HepG2 (cell line): ENCODE measurements around the gene MRPL43. TPM values are rescaled to one million over a fixed set of nuclear protein-coding genes. Genes with fewer than 3 reads are reported as not detected.

Source experiments
- CHD2 ChIP-seq: IDR thresholded peaks from 2 replicates; pipeline ENCODE4 v1.6.1; 2011; ENCODE audit warnings: low read depth, low read length, improper control_type of control experiment
- CTCF ChIP-seq: sonication (generic); formaldehyde crosslinking; IDR thresholded peaks from 2 replicates; pipeline ENCODE4 v1.5.0; 2020; ENCODE audit warnings: mild to moderate bottlenecking, missing genetic modification reagents, moderate library complexity
- DDIT3 ChIP-seq: sonication (generic); formaldehyde crosslinking; IDR thresholded peaks from 2 replicates; pipeline ENCODE4 v1.4.0; 2020; ENCODE audit warnings: mild to moderate bottlenecking, missing genetic modification reagents
- MYC ChIP-seq: sonication (generic); formaldehyde crosslinking; IDR thresholded peaks from 2 replicates; pipeline ENCODE4 v1.9.0; 2021; ENCODE audit warnings: missing genetic modification reagents, borderline replicate concordance
- NPAS2 ChIP-seq: sonication (generic); formaldehyde crosslinking; IDR thresholded peaks from 2 replicates; pipeline ENCODE4 v1.8.0; 2022; ENCODE audit warnings: mild to moderate bottlenecking, missing genetic modification reagents, borderline replicate concordance
- RFX5 ChIP-seq: IDR thresholded peaks from 2 replicates; pipeline ENCODE4 v1.6.1; 2011; ENCODE audit warnings: low read depth, low read length, improper control_type of control experiment
- SETDB1 ChIP-seq: sonication (generic); formaldehyde crosslinking; IDR thresholded peaks from 2 replicates; pipeline ENCODE4 v1.5.1; 2020; ENCODE audit warnings: missing genetic modification reagents, mild to moderate bottlenecking, borderline replicate concordance
- SKIL ChIP-seq: sonication (generic); formaldehyde crosslinking; IDR thresholded peaks from 2 replicates; pipeline ENCODE4 v1.8.0; 2022; ENCODE audit warnings: missing genetic modification reagents, mild to moderate bottlenecking, moderate library complexity, borderline replicate concordance
- ZBTB20 ChIP-seq: sonication (generic); formaldehyde crosslinking; IDR thresholded peaks from 2 replicates; pipeline ENCODE4 v1.8.1; 2023; ENCODE audit warnings: missing genetic modification reagents, low read depth, mild to moderate bottlenecking, borderline replicate concordance
- ZBTB39 ChIP-seq: sonication (generic); formaldehyde crosslinking; IDR thresholded peaks from 2 replicates; pipeline ENCODE4 v1.5.0; 2020; ENCODE audit warnings: missing genetic modification reagents
- ZBTB44 ChIP-seq: sonication (generic); formaldehyde crosslinking; IDR thresholded peaks from 2 replicates; pipeline ENCODE4 v1.4.0; 2020; ENCODE audit warnings: missing genetic modification reagents
- ZNF232 ChIP-seq: sonication (generic); formaldehyde crosslinking; IDR thresholded peaks from 2 replicates; pipeline ENCODE4 v1.4.0; 2020; ENCODE audit warnings: missing genetic modification reagents, borderline replicate concordance
- ZNF550 ChIP-seq: sonication (generic); formaldehyde crosslinking; IDR thresholded peaks from 2 replicates; pipeline ENCODE4 v1.4.0; 2020; ENCODE audit warnings: mild to moderate bottlenecking, missing genetic modification reagents, borderline replicate concordance
- ZNF552 ChIP-seq: sonication (generic); formaldehyde crosslinking; IDR thresholded peaks from 2 replicates; pipeline ENCODE4 v1.9.0; 2022; ENCODE audit warnings: missing genetic modification reagents, mild to moderate bottlenecking, borderline replicate concordance
- ZNF670 ChIP-seq: sonication (generic); formaldehyde crosslinking; IDR thresholded peaks from 2 replicates; pipeline ENCODE4 v1.8.0; 2022; ENCODE audit warnings: mild to moderate bottlenecking, missing genetic modification reagents, borderline replicate concordance
- ZNF761 ChIP-seq: sonication (generic); formaldehyde crosslinking; conservative IDR thresholded peaks from 2 replicates; pipeline ENCODE4 v1.4.0; 2020; ENCODE audit warnings: mild to moderate bottlenecking, missing genetic modification reagents
- polyA plus RNA-seq, 8 experiments: library from polyadenylated mRNA; depleted of rRNA in 3 of 8; stranded (reverse) in 7 of 8; unstranded in 1 of 8; fragments of >200 nt; fragmentation: Illumina TruSeq in 4 of 8; extraction: Trizol in 4 of 8; gene quantifications; 2 replicates each; pipeline versions ENCODE4 v1.2.1 to v1.2.3, GENCODE V29; 2011 to 2016; ENCODE audit warnings: low read depth in 4 of 8, missing spikeins in 1 of 8, mixed read lengths in 1 of 8; ENCODE audit not compliant: insufficient read depth in 1 of 8
- total RNA-seq, 5 experiments: library from RNA; depleted of rRNA; stranded (reverse); fragments of >200 nt; fragmentation: Illumina TruSeq; extraction: Trizol; gene quantifications; 2 replicates each; pipeline ENCODE4 v1.2.3, GENCODE V29; 2016; ENCODE audit warnings: low read depth in 1 of 5

Gene MRPL43
- total and polyA plus RNA-seq, 2 of the 13 experiments (the other 11 are each of a cell fraction or from before 2014, with no cell fraction given): 71.0 to 73.7 TPM

GRCh38 chr10:101032637-101033224 is 45.4 kb upstream of the MRPL43 start (continued):
- TF ChIP-seq NPAS2 (CRISPR knock-in tag) (no peak), ZNF552 (CRISPR knock-in tag) (0 out of 2 replicates have a peak, but pooled peaks have one; percentile 17), ZBTB44 (CRISPR knock-in tag) (no peak), CHD2 (no peak), RFX5 (no peak), SETDB1 (no peak), ZNF670 (CRISPR knock-in tag) (no peak), DDIT3 (CRISPR knock-in tag) (no peak), ZNF232 (CRISPR knock-in tag) (peak; percentile 23; the same call in 1 of the 2 replicates), ZNF550 (CRISPR knock-in tag) (no peak), ZBTB20 (CRISPR knock-in tag) (no peak), ZBTB39 (CRISPR knock-in tag) (no peak), SKIL (CRISPR knock-in tag) (peak; percentile 22; the same call in 1 of the 2 replicates), CTCF (CRISPR knock-in tag) (no peak), MYC (0 out of 2 replicates have a peak, but pooled peaks have one; percentile 0), ZNF761 (CRISPR knock-in tag) (no peak)
